Esophagus muscularis mucosa (tissue), 4 donors: ENCODE measurements around the gene DCC. TPM values are rescaled to one million over a fixed set of nuclear protein-coding genes. Genes with fewer than 3 reads are reported as not detected.

Source experiments
- DNase-seq: peaks from one replicate; pipeline ENCODE4 v3.0.0-alpha.2; 2017; ENCODE audit errors: extremely low spot score
- H3K27ac ChIP-seq, 4 donors: fragments of 200-600 bp; sonication (generic); replicated peaks in 1 of 4; 1 replicate in 3 of 4; 2 replicates in 1 of 4; pipeline ENCODE4 v1.5.1; 2016 to 2019; ENCODE audit warnings: mild to moderate bottlenecking in 1 of 4
- H3K27me3 ChIP-seq, 4 donors: fragments of 200-600 bp; sonication (generic); one replicate each; pipeline versions ENCODE4 v1.5.1 to v1.6.0; 2016 to 2019
- H3K36me3 ChIP-seq, 4 donors: fragments of 200-600 bp; sonication (generic); one replicate each; pipeline ENCODE4 v1.5.1; 2016 to 2019
- H3K4me1 ChIP-seq, 4 donors: fragments of 200-600 bp; sonication (generic); one replicate each; pipeline ENCODE4 v1.5.1; 2016 to 2019
- H3K4me3 ChIP-seq, 4 donors: fragments of 200-600 bp; sonication (generic); 1 replicate in 2 of 4; 2 replicates in 2 of 4; pipeline ENCODE4 v1.5.1; 2016 to 2019; ENCODE audit warnings: mild to moderate bottlenecking in 4 of 4, moderate library complexity in 1 of 4
- H3K9me3 ChIP-seq, 4 donors: fragments of 200-600 bp; sonication (generic); 1 replicate in 3 of 4; 2 replicates in 1 of 4; pipeline ENCODE4 v1.5.1; 2016 to 2019
- CTCF ChIP-seq, 3 experiments: fragments of 200-600 bp in 2 of 3; fragments of 450-650 bp in 1 of 3; sonication (generic) in 2 of 3; IDR thresholded peaks; one replicate each; pipeline ENCODE4 v1.5.1; 2017 to 2019; ENCODE audit warnings: antibody characterized with exemption in 3 of 3, mild to moderate bottlenecking in 2 of 3, moderate library complexity in 1 of 3
- EP300 ChIP-seq: sonication (generic); formaldehyde crosslinking; IDR thresholded peaks from one replicate; pipeline ENCODE4 v1.6.1; 2017; ENCODE audit warnings: antibody characterized with exemption
- POLR2A ChIP-seq: fragments of 450-650 bp; IDR thresholded peaks from one replicate; pipeline ENCODE4 v1.6.1; 2017; ENCODE audit warnings: antibody characterized with exemption, moderate library complexity, mild to moderate bottlenecking, low read depth
- POLR2AphosphoS5 ChIP-seq, 2 donors: sonication (generic); formaldehyde crosslinking; IDR thresholded peaks; one replicate each; pipeline ENCODE4 v1.6.1; 2017; ENCODE audit warnings: antibody characterized with exemption in 2 of 2
- WGBS: methylation state at CpG from one replicate; pipeline ENCODE4 v1.1.5; 2018; 5-methylcytosine and 5-hydroxymethylcytosine counted together
- intact Hi-C: fragments of 100-400 bp; cut with DNase I; formaldehyde crosslinking; loops from one replicate; pipeline ENCODE4 v1.15.1; 2023
- total RNA-seq, 4 donors: library from RNA; depleted of rRNA; stranded (reverse); fragments of >200 nt; gene quantifications; one replicate each; pipeline versions ENCODE4 v1.1.0 to v1.2.1, GENCODE V29; 2016

Gene DCC
- total RNA-seq, 4 donors from 2014 or later = 0.46 to 0.99 (median 0.83) TPM; not detected in 1

DNA sequence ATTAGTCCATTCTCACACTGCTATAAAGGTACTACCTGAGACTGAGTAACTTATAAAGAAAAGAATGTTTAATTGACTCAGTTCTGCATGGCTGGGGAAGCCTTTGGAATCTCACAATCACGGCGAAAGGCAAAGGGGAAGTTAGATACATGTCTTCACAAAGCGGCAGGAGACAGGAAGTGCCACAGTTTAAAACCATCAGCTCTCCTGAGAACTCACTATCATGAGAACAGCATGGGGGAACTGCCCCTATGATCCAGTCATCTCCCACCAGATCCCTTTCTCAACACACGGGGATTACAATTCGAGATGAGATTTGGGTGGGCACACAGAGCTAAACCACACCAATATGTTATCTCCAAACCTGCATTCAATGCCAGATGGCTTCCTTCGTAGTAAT lies 716.1 kb downstream of the DCC start:
- H3K27me3 ChIP-seq = no peaks in the 10 kb centered on the region
- no peak overlapping the region for H3K27ac ChIP-seq
- H3K9me3 ChIP-seq = no peaks in the 10 kb centered on the region
- TF ChIP-seq CTCF (IDR thresholded peaks at IDR 0.05) (no peak), POLR2A (no peak), EP300 (no peak), POLR2AphosphoS5 (IDR thresholded peaks at IDR 0.05) (no peak)
- DNase-seq = no peak
- WGBS = 57% methylated on average over 6 of the region's 6 CpGs
- intact Hi-C loops = no loop called here
- no peak overlapping the region for H3K4me3 ChIP-seq
- H3K4me1 ChIP-seq = peaks cover 0 to 7% (median 0%) of the 10 kb centered on the region in 4 donors
- no peaks in the 10 kb centered on the region for H3K36me3 ChIP-seq

DNA sequence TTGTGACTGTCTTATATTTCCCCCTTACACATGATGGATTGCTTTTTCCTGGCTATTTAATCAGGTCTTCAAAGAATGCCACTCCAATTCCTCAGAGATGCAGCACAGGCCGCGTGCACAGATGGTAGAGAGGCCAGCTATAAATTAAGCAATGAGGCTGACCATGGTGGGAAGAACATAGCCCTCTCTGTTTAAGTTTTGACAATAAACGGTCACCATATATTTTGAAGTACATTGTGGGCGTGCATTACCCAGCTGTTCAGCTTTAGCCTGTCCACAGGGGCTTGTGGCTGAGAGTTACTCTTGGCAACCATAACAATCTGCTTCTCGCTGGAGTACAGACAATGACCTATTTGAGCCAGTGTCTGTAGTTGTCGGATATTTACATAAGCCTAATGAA lies 730.8 kb downstream of the DCC start:
- WGBS = 38% methylated on average over 6 of the region's 6 CpGs
- H3K9me3 ChIP-seq = no peaks in the 10 kb centered on the region
- TF ChIP-seq POLR2AphosphoS5 (IDR thresholded peaks at IDR 0.05) = no peak
- no peak for TF ChIP-seq POLR2A
- no peak for TF ChIP-seq CTCF (IDR thresholded peaks at IDR 0.05)
- TF ChIP-seq EP300 = no peak
- no peak overlapping the region for H3K4me3 ChIP-seq
- H3K36me3 ChIP-seq = no peaks in the 10 kb centered on the region
- no peaks in the 10 kb centered on the region for H3K27me3 ChIP-seq
- H3K27ac ChIP-seq = no peak overlapping the region
- DNase-seq = no peak
- H3K4me1 ChIP-seq = no peaks in the 10 kb centered on the region
- intact Hi-C loops = no loop called here

- DNase-seq = no peak
- intact Hi-C loops = no loop called here
Measured at GRCh38 chr18:53080687-53081086, 740.7 kb downstream of the DCC start.

GRCh38 chr18:53093636-53094035 lies 753.6 kb downstream of the DCC start:
- Histone ChIP-seq H3K4me3 (no peak overlapping the region), H3K27me3 (no peaks in the 10 kb centered on the region), H3K9me3 (no peaks in the 10 kb centered on the region), H3K27ac (no peak overlapping the region), H3K4me1 (no peaks in the 10 kb centered on the region), H3K36me3 (no peaks in the 10 kb centered on the region)
- WGBS = 26% methylated on average over 5 of the region's 5 CpGs
- intact Hi-C loops = no loop called here
- TF ChIP-seq CTCF (IDR thresholded peaks at IDR 0.05) = no peak
- no peak for DNase-seq

More at GRCh38 chr18:53080687-53081086, 740.7 kb downstream of the DCC start:
- no peaks in the 10 kb centered on the region for H3K27me3 ChIP-seq
- H3K4me3 ChIP-seq = no peak overlapping the region
- no peaks in the 10 kb centered on the region for H3K9me3 ChIP-seq
- no peak overlapping the region for H3K27ac ChIP-seq
- no peak for TF ChIP-seq EP300
- no peak for TF ChIP-seq CTCF (IDR thresholded peaks at IDR 0.05)
- TF ChIP-seq POLR2AphosphoS5 (IDR thresholded peaks at IDR 0.05) = no peak
- H3K4me1 ChIP-seq = no peaks in the 10 kb centered on the region
- 65% methylated on average over 2 of the region's 2 CpGs for WGBS
- no peaks in the 10 kb centered on the region for H3K36me3 ChIP-seq

- intact Hi-C loops = no loop called here
- Histone ChIP-seq H3K36me3 (no peaks in the 10 kb centered on the region), H3K27me3 (no peaks in the 10 kb centered on the region), H3K27ac (no peak overlapping the region), H3K4me3 (no peak overlapping the region), H3K4me1 (no peaks in the 10 kb centered on the region), H3K9me3 (no peaks in the 10 kb centered on the region)
- TF ChIP-seq POLR2AphosphoS5 (IDR thresholded peaks at IDR 0.05) (no peak), EP300 (no peak), POLR2A (no peak), CTCF (IDR thresholded peaks at IDR 0.05) (no peak)
- WGBS = 65% methylated on average over 5 of the region's 5 CpGs
- DNase-seq = no peak
Measured at GRCh38 chr18:53101536-53102105, 761.6 kb downstream of the DCC start.
